HEK293T (cell line): ENCODE results near the gene ZNF80.

ENCODE experiments used
- ARNT ChIP-seq: fragments of 450-650 bp; IDR thresholded peaks from 2 replicates; pipeline ENCODE4 v1.6.1; 2017; ENCODE audit warnings: mild to moderate bottlenecking
- BHLHE40 ChIP-seq: fragments of 450-650 bp; IDR thresholded peaks from 2 replicates; pipeline ENCODE4 v1.6.1; 2016; ENCODE audit warnings: mild to moderate bottlenecking, moderate library complexity, borderline replicate concordance
- ELF4 ChIP-seq: fragments of 450-650 bp; IDR thresholded peaks from 2 replicates; pipeline ENCODE4 v1.6.1; 2017; ENCODE audit warnings: antibody characterized with exemption
- FOXA1 ChIP-seq: fragments of 450-650 bp; IDR thresholded peaks from 2 replicates; pipeline ENCODE4 v1.6.1; 2016; ENCODE audit warnings: mild to moderate bottlenecking
- HDGF ChIP-seq: fragments of 450-650 bp; IDR thresholded peaks from 2 replicates; pipeline ENCODE4 v1.6.1; 2017; ENCODE audit warnings: antibody characterized with exemption, borderline replicate concordance
- L3MBTL2 ChIP-seq: fragments of 450-650 bp; conservative IDR thresholded peaks from 2 replicates; pipeline ENCODE4 v1.6.1; 2016; ENCODE audit warnings: mild to moderate bottlenecking
- NFRKB ChIP-seq: fragments of 450-650 bp; IDR thresholded peaks from 2 replicates; pipeline ENCODE4 v1.6.1; 2016; ENCODE audit warnings: mild to moderate bottlenecking, moderate library complexity
- SP1 ChIP-seq: fragments of 450-650 bp; IDR thresholded peaks from 2 replicates; pipeline ENCODE4 v1.6.1; 2017
- SUZ12 ChIP-seq: fragments of 450-650 bp; IDR thresholded peaks from 2 replicates; pipeline ENCODE4 v1.6.1; 2016; ENCODE audit warnings: mild to moderate bottlenecking
- ZNF384 ChIP-seq: fragments of 450-650 bp; IDR thresholded peaks from 2 replicates; pipeline ENCODE4 v1.6.1; 2016
- TF ChIP-seq, protein P1 (sequence below): fragments of 450-650 bp; IDR thresholded peaks from 2 replicates; pipeline ENCODE4 v1.6.1; 2016

DNA sequence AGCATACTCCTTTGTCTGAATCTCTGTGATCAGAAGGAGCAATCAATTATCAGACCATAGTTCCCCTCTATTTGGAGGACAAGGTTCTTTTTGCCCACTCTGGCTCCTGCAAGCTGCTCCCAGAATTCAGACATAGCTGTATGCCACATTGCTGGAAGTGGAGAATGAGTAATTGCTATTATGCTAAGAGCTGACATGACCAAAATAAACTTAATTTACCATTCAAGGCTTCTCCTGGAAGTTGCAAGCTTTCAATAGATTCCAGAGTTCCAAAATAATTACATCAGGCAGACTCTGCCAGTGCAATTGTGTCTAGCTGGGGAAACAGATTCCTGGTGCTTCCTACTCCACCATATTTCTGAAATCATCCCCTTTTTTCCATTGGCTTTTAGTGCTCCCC, 50.9 kb downstream of the ZNF80 start:
- no peak for TF ChIP-seq BHLHE40
- no peak for TF ChIP-seq ARNT
- no peak for TF ChIP-seq L3MBTL2
- TF ChIP-seq, protein P1, sequence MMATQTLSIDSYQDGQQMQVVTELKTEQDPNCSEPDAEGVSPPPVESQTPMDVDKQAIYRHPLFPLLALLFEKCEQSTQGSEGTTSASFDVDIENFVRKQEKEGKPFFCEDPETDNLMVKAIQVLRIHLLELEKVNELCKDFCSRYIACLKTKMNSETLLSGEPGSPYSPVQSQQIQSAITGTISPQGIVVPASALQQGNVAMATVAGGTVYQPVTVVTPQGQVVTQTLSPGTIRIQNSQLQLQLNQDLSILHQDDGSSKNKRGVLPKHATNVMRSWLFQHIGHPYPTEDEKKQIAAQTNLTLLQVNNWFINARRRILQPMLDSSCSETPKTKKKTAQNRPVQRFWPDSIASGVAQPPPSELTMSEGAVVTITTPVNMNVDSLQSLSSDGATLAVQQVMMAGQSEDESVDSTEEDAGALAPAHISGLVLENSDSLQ = no peak
- TF ChIP-seq ELF4 = no peak
- no peak for TF ChIP-seq HDGF
- no peak for TF ChIP-seq SUZ12
- TF ChIP-seq ZNF384 = no peak
- TF ChIP-seq NFRKB = no peak
- TF ChIP-seq FOXA1 = no peak
- no peak for TF ChIP-seq SP1
